Measurements from ENCODE around the gene VIPR1.

The VIPR1 gene

GRCh38 chr3:42518800-42519567, 16.5 kb downstream of the VIPR1 start:
- no peak for DNase-seq (ENCODE audit: extremely low spot score)
- CTCF ChIA-PET, result no interaction called here
- TF ChIP-seq ZNF384 (IDR thresholded peaks at IDR 0.05), result no peak
- POLR2A ChIA-PET, result no interaction called here

GRCh38 chr3:42519568-42519962, 17.1 kb downstream of the VIPR1 start:
- TF ChIP-seq NFRKB (IDR thresholded peaks at IDR 0.05) (no peak), FOXK2 (IDR thresholded peaks at IDR 0.05) (no peak), ZNF384 (IDR thresholded peaks at IDR 0.05) (no peak), LEF1 (IDR thresholded peaks at IDR 0.05; ENCODE audit: borderline replicate concordance) (no peak), CTBP1 (IDR thresholded peaks at IDR 0.05; ENCODE audit: borderline replicate concordance) (no peak), ELF4 (IDR thresholded peaks at IDR 0.05) (no peak), PKNOX1 (IDR thresholded peaks at IDR 0.05) (no peak), TARDBP (IDR thresholded peaks at IDR 0.05) (no peak), BHLHE40 (IDR thresholded peaks at IDR 0.05; ENCODE audit: borderline replicate concordance) (no peak), FOXM1 (IDR thresholded peaks at IDR 0.05; ENCODE audit: borderline replicate concordance) (no peak), SP1 (IDR thresholded peaks at IDR 0.05) (no peak), L3MBTL2 (conservative IDR thresholded peaks at IDR 0.05) (no peak), ARNT (IDR thresholded peaks at IDR 0.05) (no peak), SUZ12 (IDR thresholded peaks at IDR 0.05) (no peak), FOXA1 (IDR thresholded peaks at IDR 0.05) (no peak), HDGF (IDR thresholded peaks at IDR 0.05; ENCODE audit: borderline replicate concordance) (no peak)
- no peak for DNase-seq (ENCODE audit: extremely low spot score)
- CTCF ChIA-PET, result no interaction called here
- POLR2A ChIA-PET, result no interaction called here

GRCh38 chr3:42520336-42520735, 17.9 kb downstream of the VIPR1 start:
- ChIA-PET POLR2A (no interaction called here), CTCF (interaction anchor here (0.6 kb wide), 1 partner anchor 9 kb away, joined by 11 read pairs; no protein-coding TSS in a partner anchor)
- TF ChIP-seq ZNF384 (IDR thresholded peaks at IDR 0.05) (no peak), PKNOX1 (IDR thresholded peaks at IDR 0.05) (no peak), BHLHE40 (IDR thresholded peaks at IDR 0.05; ENCODE audit: borderline replicate concordance) (no peak), ELF4 (IDR thresholded peaks at IDR 0.05) (no peak), FOXA1 (IDR thresholded peaks at IDR 0.05) (no peak), FOXK2 (IDR thresholded peaks at IDR 0.05) (no peak), LEF1 (IDR thresholded peaks at IDR 0.05; ENCODE audit: borderline replicate concordance) (no peak), HDGF (IDR thresholded peaks at IDR 0.05; ENCODE audit: borderline replicate concordance) (no peak), L3MBTL2 (conservative IDR thresholded peaks at IDR 0.05) (no peak)
- DNase-seq (ENCODE audit: extremely low spot score), result no peak

GRCh38 chr3:42520906-42521305, 18.5 kb downstream of the VIPR1 start:
- DNase-seq (ENCODE audit: extremely low spot score), result no peak
- ChIA-PET CTCF (interaction anchor here (0.6 kb wide), 1 partner anchor 8 kb away, joined by 11 read pairs; no protein-coding TSS in a partner anchor), POLR2A (no interaction called here)
- TF ChIP-seq CTBP1 (IDR thresholded peaks at IDR 0.05; ENCODE audit: borderline replicate concordance) (no peak), PKNOX1 (IDR thresholded peaks at IDR 0.05) (no peak), SP1 (IDR thresholded peaks at IDR 0.05) (no peak), TARDBP (IDR thresholded peaks at IDR 0.05) (no peak), ZNF384 (IDR thresholded peaks at IDR 0.05) (no peak), SUZ12 (IDR thresholded peaks at IDR 0.05) (no peak), FOXK2 (IDR thresholded peaks at IDR 0.05) (no peak), ELF4 (IDR thresholded peaks at IDR 0.05) (no peak), BHLHE40 (IDR thresholded peaks at IDR 0.05; ENCODE audit: borderline replicate concordance) (no peak)

GRCh38 chr3:42524751-42525150, 22.3 kb downstream of the VIPR1 start:
- TF ChIP-seq L3MBTL2 (conservative IDR thresholded peaks at IDR 0.05), result no peak
- TF ChIP-seq HDGF (IDR thresholded peaks at IDR 0.05; ENCODE audit: borderline replicate concordance), result no peak
- no peak for TF ChIP-seq NFRKB (IDR thresholded peaks at IDR 0.05)
- no peak for TF ChIP-seq SUZ12 (IDR thresholded peaks at IDR 0.05)
- no peak for TF ChIP-seq FOXM1 (IDR thresholded peaks at IDR 0.05; ENCODE audit: borderline replicate concordance)
- no peak for TF ChIP-seq ARNT (IDR thresholded peaks at IDR 0.05)
- TF ChIP-seq FOXA1 (IDR thresholded peaks at IDR 0.05), result no peak
- TF ChIP-seq ELF4 (IDR thresholded peaks at IDR 0.05), result no peak
- no peak for TF ChIP-seq LEF1 (IDR thresholded peaks at IDR 0.05; ENCODE audit: borderline replicate concordance)
- TF ChIP-seq ZNF384 (IDR thresholded peaks at IDR 0.05), result no peak
- no peak for TF ChIP-seq FOXK2 (IDR thresholded peaks at IDR 0.05)
- no peak for TF ChIP-seq SP1 (IDR thresholded peaks at IDR 0.05)
- no peak for TF ChIP-seq BHLHE40 (IDR thresholded peaks at IDR 0.05; ENCODE audit: borderline replicate concordance)
- POLR2A ChIA-PET, result no interaction called here
- no peak for DNase-seq (ENCODE audit: extremely low spot score)
- CTCF ChIA-PET, result no interaction called here

GRCh38 chr3:42525212-42525611, 22.8 kb downstream of the VIPR1 start:
- DNase-seq (ENCODE audit: extremely low spot score), result no peak
- TF ChIP-seq ZNF384 (IDR thresholded peaks at IDR 0.05) (no peak), LEF1 (IDR thresholded peaks at IDR 0.05; ENCODE audit: borderline replicate concordance) (no peak)
- CTCF ChIA-PET, result no interaction called here
- POLR2A ChIA-PET, result no interaction called here
